GM12892 (cell line): ENCODE data around the gene KRTAP10-8.
"Not testable (repeated sequence)": the region's sequence is repeated elsewhere in the genome, so short reads cannot be mapped to it uniquely, and the experiment has no call there.

ENCODE experiments used
- DNase-seq: peaks from one replicate; pipeline ENCODE4 v3.0.0; 2011; ENCODE audit not compliant: insufficient read length
- FAIRE-seq: peaks from 2 replicates; lab custom pipeline; 2011; peaks lifted over from hg19 to GRCh38; lab: Jason Lieb, UNC
- POLR2A ChIP-seq: IDR thresholded peaks from 2 replicates; pipeline ENCODE4 v1.6.1; 2011; ENCODE audit warnings: low read depth, low read length, control low read depth
- POLR2AphosphoS5 ChIP-seq: IDR thresholded peaks from 2 replicates; pipeline ENCODE4 v1.6.1; 2011; ENCODE audit warnings: low read depth, low read length, control low read depth
- TAF1 ChIP-seq: IDR thresholded peaks from 2 replicates; pipeline ENCODE4 v1.6.1; 2011; ENCODE audit warnings: low read depth, mild to moderate bottlenecking, control low read depth, low read length, borderline replicate concordance

Gene KRTAP10-8

GRCh38 chr21:44594406-44594916, 17.4 kb upstream of the KRTAP10-8 start:
- no peak for DNase-seq
- TF ChIP-seq POLR2A (no peak), POLR2AphosphoS5 (no peak), TAF1 (no peak)
- FAIRE-seq, result no peak

- DNase-seq, result no peak
- TF ChIP-seq POLR2AphosphoS5 (no peak), POLR2A (no peak), TAF1 (no peak)
- no peak for FAIRE-seq
These were observed 16.4 kb upstream of the KRTAP10-8 start for GRCh38 chr21:44595524-44595923.

- DNase-seq (no peak), FAIRE-seq (no peak)
- TF ChIP-seq POLR2A, result no peak
- TF ChIP-seq POLR2AphosphoS5, result no peak
These were observed 15.7 kb upstream of the KRTAP10-8 start for GRCh38 chr21:44596068-44596725.

- FAIRE-seq, result no peak
- DNase-seq, result no peak
- TF ChIP-seq TAF1, result no peak
- no peak for TF ChIP-seq POLR2AphosphoS5
- no peak for TF ChIP-seq POLR2A
These were observed 13.8 kb upstream of the KRTAP10-8 start for GRCh38 chr21:44598061-44598460.

- DNase-seq (no peak), FAIRE-seq (no peak)
- TF ChIP-seq POLR2A, result no peak
- no peak for TF ChIP-seq POLR2AphosphoS5
- no peak for TF ChIP-seq TAF1
These were observed 12.4 kb upstream of the KRTAP10-8 start for GRCh38 chr21:44599264-44600029.

GRCh38 chr21:44600118-44600978, 11.5 kb upstream of the KRTAP10-8 start, which contains the start of gene KRTAP10-7:
TSS of gene KRTAP10-7 (plus strand) at chr21:44600597. CDS start at chr21:44600622, 25 bp downstream.
- DNase-seq, FAIRE-seq: not testable (repeated sequence)

GRCh38 chr21:44601091-44601490, 10.8 kb upstream of the KRTAP10-8 start:
- FAIRE-seq, DNase-seq: not testable (repeated sequence)

- TF ChIP-seq POLR2AphosphoS5 (no peak), POLR2A (no peak), TAF1 (no peak)
- FAIRE-seq, result no peak
- DNase-seq, result no peak
These were observed 10.1 kb upstream of the KRTAP10-8 start for GRCh38 chr21:44601596-44602462.

- TF ChIP-seq POLR2AphosphoS5, result no peak
- TF ChIP-seq POLR2A, result no peak
- no peak for TF ChIP-seq TAF1
- DNase-seq, result no peak
- no peak for FAIRE-seq
These were observed 9.4 kb upstream of the KRTAP10-8 start for GRCh38 chr21:44602463-44602850.

- TF ChIP-seq TAF1 (no peak), POLR2AphosphoS5 (no peak), POLR2A (no peak)
- no peak for FAIRE-seq
- no peak for DNase-seq
These were observed 8.6 kb upstream of the KRTAP10-8 start for GRCh38 chr21:44603109-44603875.

GRCh38 chr21:44603911-44604310, 8.0 kb upstream of the KRTAP10-8 start:
- FAIRE-seq (no peak), DNase-seq (no peak)
- no peak for TF ChIP-seq POLR2AphosphoS5
- TF ChIP-seq TAF1, result no peak
- no peak for TF ChIP-seq POLR2A
